ENCODE data around the gene TUFM. TPM values are rescaled to one million over a fixed set of nuclear protein-coding genes. Genes with fewer than 3 reads are reported as not detected.

Gene TUFM
- total and polyA plus RNA-seq, 2 experiments from 2014 or later: 192 to 248 TPM

DNA sequence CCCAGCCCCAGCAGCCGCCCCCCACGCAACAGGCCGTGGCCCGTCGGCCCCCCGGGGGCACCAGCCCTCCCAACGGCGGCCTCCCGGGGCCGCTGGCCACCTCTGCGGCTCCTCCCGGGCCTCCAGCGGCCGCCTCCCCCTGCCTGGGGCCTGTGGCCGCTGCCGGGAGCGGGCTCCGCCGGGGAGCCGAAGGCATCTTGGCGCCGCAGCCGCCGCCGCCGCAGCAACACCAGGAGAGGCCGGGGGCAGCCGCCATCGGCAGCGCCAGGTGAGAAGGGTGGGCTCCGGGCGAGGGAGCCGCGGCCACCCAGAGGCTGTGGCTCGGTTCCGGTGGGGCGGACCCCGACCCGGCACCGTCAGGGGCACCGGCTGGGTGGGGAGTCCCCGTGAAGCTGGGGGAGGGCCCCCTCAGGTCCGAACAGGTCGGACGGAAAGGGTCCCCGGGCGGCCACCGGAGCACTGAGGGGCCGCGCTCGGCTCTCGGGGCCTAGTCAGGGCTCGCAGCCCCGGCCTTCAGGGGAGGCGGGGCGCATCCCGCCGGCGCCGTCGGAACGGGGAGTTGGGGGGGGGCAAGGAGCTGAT is 22.8 kb downstream of the TUFM start:
- H3K27ac ChIP-seq (ENCODE audit: low read depth): peak overlapping the region; percentile 91
- H3K36me3 ChIP-seq (ENCODE audit: insufficient read depth): peaks cover 34% of the 10 kb centered on the region

DNA sequence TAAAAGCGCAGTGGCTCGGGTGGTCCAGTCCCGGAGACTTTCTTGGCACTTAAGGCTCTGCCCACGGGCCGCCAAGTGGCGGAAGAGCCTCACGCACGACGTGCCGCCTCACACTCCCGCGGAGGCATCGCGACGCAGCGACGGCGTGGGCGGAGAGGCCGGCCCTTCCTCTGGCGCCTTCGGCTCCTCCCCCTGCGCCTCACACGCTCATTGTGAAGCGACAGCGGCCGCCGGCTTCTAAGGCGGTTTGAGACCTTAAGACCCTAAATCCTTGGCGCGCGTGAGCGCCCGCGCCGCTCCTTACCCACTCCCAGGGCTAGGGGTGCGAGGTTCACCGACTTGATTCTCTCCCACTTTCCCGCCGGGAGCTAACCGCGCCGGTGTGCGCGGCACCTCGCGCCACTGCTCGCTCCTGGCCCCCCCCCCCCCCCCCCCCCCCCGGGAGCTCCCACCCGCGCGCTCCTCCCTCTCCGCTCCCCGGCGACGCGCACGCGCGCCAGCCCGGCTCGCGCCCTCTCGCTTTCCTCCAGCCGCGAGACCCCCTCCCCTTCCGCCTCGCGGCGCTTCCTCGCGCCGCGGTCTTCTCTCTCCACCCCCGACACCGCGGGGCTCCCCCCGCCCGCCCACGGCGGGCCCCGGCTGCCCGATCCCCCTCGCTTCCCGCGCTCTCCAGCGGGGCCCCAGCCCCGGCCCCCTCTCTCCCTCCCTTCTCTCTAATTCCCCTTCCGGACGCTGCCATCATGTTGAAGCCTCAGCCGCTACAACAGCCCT is 23.4 kb downstream of the TUFM start, which contains the start of gene ATXN2L:
Gene ATXN2L (plus strand): TSS at position 480 of the 771 bp plus-strand sequence. CDS start 261 bp downstream, at position 741.
- peak within 1 kb of the TSS; percentile 99 for H3K27ac Mint-ChIP-seq
- peaks cover 16% of the 10 kb centered on the region for H3K27me3 Mint-ChIP-seq (ENCODE audit: insufficient read depth, low read depth, poor library complexity)
- no peaks in the 10 kb centered on the region for H3K27me3 ChIP-seq (ENCODE audit: insufficient read depth)
- H3K4me1 ChIP-seq (ENCODE audit: insufficient read depth): peaks cover 26% of the 10 kb centered on the region
- H3K9me3 Mint-ChIP-seq: no peaks in the 10 kb centered on the region
- peaks cover 22% of the 10 kb centered on the region for H3F3A ChIP-seq (replicated peaks; ENCODE audit: low read depth)
- peak within 1 kb of the TSS; percentile 95 for H3K4me3 ChIP-seq
- no peaks in the 10 kb centered on the region for H3K9me2 ChIP-seq (ENCODE audit: insufficient read depth)
- H3K4me1 Mint-ChIP-seq: peaks cover 35% of the 10 kb centered on the region
- DNase-seq (ENCODE audit: low spot score) (peak; percentile 94), ATAC-seq (peak; percentile 35)
- peak within 1 kb of the TSS; percentile 95 for H3K4me2 ChIP-seq
- peak within 1 kb of the TSS; percentile 91 for H3K27ac ChIP-seq (ENCODE audit: low read depth)
- H2AFZ ChIP-seq: peak within 1 kb of the TSS; percentile 57; the same call in 1 of the 2 replicates
- peaks cover 50% of the 10 kb centered on the region for H3K36me3 Mint-ChIP-seq (ENCODE audit: low read depth)
- peak within 1 kb of the TSS; percentile 97 for H3K4me3 Mint-ChIP-seq
- peaks cover 25% of the 10 kb centered on the region for H4K20me1 ChIP-seq (replicated peaks; ENCODE audit: insufficient read depth)
- peaks cover 27% of the 10 kb centered on the region for H3K36me3 ChIP-seq (ENCODE audit: insufficient read depth)
- H3K79me2 ChIP-seq (replicated peaks; ENCODE audit: insufficient read depth): peaks cover 42% of the 10 kb centered on the region
- TF ChIP-seq, protein P1, sequence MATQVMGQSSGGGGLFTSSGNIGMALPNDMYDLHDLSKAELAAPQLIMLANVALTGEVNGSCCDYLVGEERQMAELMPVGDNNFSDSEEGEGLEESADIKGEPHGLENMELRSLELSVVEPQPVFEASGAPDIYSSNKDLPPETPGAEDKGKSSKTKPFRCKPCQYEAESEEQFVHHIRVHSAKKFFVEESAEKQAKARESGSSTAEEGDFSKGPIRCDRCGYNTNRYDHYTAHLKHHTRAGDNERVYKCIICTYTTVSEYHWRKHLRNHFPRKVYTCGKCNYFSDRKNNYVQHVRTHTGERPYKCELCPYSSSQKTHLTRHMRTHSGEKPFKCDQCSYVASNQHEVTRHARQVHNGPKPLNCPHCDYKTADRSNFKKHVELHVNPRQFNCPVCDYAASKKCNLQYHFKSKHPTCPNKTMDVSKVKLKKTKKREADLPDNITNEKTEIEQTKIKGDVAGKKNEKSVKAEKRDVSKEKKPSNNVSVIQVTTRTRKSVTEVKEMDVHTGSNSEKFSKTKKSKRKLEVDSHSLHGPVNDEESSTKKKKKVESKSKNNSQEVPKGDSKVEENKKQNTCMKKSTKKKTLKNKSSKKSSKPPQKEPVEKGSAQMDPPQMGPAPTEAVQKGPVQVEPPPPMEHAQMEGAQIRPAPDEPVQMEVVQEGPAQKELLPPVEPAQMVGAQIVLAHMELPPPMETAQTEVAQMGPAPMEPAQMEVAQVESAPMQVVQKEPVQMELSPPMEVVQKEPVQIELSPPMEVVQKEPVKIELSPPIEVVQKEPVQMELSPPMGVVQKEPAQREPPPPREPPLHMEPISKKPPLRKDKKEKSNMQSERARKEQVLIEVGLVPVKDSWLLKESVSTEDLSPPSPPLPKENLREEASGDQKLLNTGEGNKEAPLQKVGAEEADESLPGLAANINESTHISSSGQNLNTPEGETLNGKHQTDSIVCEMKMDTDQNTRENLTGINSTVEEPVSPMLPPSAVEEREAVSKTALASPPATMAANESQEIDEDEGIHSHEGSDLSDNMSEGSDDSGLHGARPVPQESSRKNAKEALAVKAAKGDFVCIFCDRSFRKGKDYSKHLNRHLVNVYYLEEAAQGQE (IDR thresholded peaks at IDR 0.05; ENCODE audit: unreplicated experiment): no peak
- TF ChIP-seq ZNF331 (CRISPR knock-in tag; IDR thresholded peaks at IDR 0.05; ENCODE audit: low read depth): no peak
- TF ChIP-seq EZH2 (IDR thresholded peaks at IDR 0.05; ENCODE audit: low read depth, unreplicated experiment): no peak
- no peak for TF ChIP-seq ZNF114 (CRISPR knock-in tag; IDR thresholded peaks at IDR 0.05)
- TF ChIP-seq, protein P2, sequence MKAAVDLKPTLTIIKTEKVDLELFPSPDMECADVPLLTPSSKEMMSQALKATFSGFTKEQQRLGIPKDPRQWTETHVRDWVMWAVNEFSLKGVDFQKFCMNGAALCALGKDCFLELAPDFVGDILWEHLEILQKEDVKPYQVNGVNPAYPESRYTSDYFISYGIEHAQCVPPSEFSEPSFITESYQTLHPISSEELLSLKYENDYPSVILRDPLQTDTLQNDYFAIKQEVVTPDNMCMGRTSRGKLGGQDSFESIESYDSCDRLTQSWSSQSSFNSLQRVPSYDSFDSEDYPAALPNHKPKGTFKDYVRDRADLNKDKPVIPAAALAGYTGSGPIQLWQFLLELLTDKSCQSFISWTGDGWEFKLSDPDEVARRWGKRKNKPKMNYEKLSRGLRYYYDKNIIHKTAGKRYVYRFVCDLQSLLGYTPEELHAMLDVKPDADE (IDR thresholded peaks at IDR 0.05): peak; percentile 69; the same call in 1 of the 2 replicates
- TF ChIP-seq, protein P3, sequence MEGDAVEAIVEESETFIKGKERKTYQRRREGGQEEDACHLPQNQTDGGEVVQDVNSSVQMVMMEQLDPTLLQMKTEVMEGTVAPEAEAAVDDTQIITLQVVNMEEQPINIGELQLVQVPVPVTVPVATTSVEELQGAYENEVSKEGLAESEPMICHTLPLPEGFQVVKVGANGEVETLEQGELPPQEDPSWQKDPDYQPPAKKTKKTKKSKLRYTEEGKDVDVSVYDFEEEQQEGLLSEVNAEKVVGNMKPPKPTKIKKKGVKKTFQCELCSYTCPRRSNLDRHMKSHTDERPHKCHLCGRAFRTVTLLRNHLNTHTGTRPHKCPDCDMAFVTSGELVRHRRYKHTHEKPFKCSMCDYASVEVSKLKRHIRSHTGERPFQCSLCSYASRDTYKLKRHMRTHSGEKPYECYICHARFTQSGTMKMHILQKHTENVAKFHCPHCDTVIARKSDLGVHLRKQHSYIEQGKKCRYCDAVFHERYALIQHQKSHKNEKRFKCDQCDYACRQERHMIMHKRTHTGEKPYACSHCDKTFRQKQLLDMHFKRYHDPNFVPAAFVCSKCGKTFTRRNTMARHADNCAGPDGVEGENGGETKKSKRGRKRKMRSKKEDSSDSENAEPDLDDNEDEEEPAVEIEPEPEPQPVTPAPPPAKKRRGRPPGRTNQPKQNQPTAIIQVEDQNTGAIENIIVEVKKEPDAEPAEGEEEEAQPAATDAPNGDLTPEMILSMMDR (conservative IDR thresholded peaks at IDR 0.05; ENCODE audit: low read depth in 2 of 2): no peak

More for the DNA sequence above, 22.8 kb downstream of the TUFM start:
- Histone ChIP-seq H3K79me2 (replicated peaks; ENCODE audit: insufficient read depth) (peaks cover 49% of the 10 kb centered on the region), H3K27me3 (ENCODE audit: insufficient read depth) (no peaks in the 10 kb centered on the region), H3K9me2 (ENCODE audit: insufficient read depth) (no peaks in the 10 kb centered on the region), H3F3A (replicated peaks; ENCODE audit: low read depth) (peaks cover 22% of the 10 kb centered on the region), H3K4me2 (peak overlapping the region; percentile 95), H2AFZ (no peak overlapping the region), H3K4me3 (peak overlapping the region; percentile 95), H4K20me1 (replicated peaks; ENCODE audit: insufficient read depth) (peaks cover 30% of the 10 kb centered on the region), H3K4me1 (ENCODE audit: insufficient read depth) (peaks cover 26% of the 10 kb centered on the region)
- Mint-ChIP-seq H3K27me3 (ENCODE audit: insufficient read depth, low read depth, poor library complexity) (peaks cover 18% of the 10 kb centered on the region), H3K9me3 (no peaks in the 10 kb centered on the region), H3K4me3 (peak overlapping the region; percentile 97; the same call in 2 of the 3 replicates), H3K4me1 (peaks cover 35% of the 10 kb centered on the region), H3K36me3 (ENCODE audit: low read depth) (peaks cover 56% of the 10 kb centered on the region), H3K27ac (0 out of 2 replicates have a peak overlapping the region, but pooled peaks have one; percentile 99)
- DNase-seq (ENCODE audit: low spot score): peak; percentile 14
- TF ChIP-seq ZNF114 (CRISPR knock-in tag; IDR thresholded peaks at IDR 0.05): no peak
- TF ChIP-seq JUNB (IDR thresholded peaks at IDR 0.05; ENCODE audit: unreplicated experiment): no peak
- no peak for TF ChIP-seq CREB1 (CRISPR knock-in tag; IDR thresholded peaks at IDR 0.05; ENCODE audit: low read depth)
- TF ChIP-seq NANOG (IDR thresholded peaks at IDR 0.05; ENCODE audit: borderline replicate concordance): no peak
- no peak for TF ChIP-seq EZH2 (IDR thresholded peaks at IDR 0.05; ENCODE audit: low read depth, unreplicated experiment)
- ATAC-seq: peak; percentile 10
